Hematopoietic multipotent progenitor cell treated with erythropoietin and hydrocortisone succinate and interleukin-3 and kit ligand, for 17 days (in vitro differentiated cells): Measurements from ENCODE around the gene TMEM150B.

Experiments
- DNase-seq: peaks from one replicate; pipeline ENCODE4 v3.0.0-alpha.2; 2015; ENCODE audit warnings: low spot score

TMEM150B gene

GRCh38 chr19:55305983-55306562 is 19.1 kb downstream of the TMEM150B start:
- DNase-seq = no peak

GRCh38 chr19:55305491-55305890 is 19.6 kb downstream of the TMEM150B start:
- DNase-seq = peak; percentile 47

- no peak for DNase-seq
Observed at GRCh38 chr19:55304980-55305379, 20.2 kb downstream of the TMEM150B start.

GRCh38 chr19:55304279-55304978 is 20.7 kb downstream of the TMEM150B start:
- peak; percentile 44 for DNase-seq

- no peak for DNase-seq
Observed at GRCh38 chr19:55303477-55303876, 21.7 kb downstream of the TMEM150B start.

GRCh38 chr19:55302318-55302703 is 22.8 kb downstream of the TMEM150B start:
- DNase-seq = no peak

GRCh38 chr19:55301459-55302317 is 23.5 kb downstream of the TMEM150B start:
- peak; percentile 90 for DNase-seq

GRCh38 chr19:55300886-55301458 is 24.2 kb downstream of the TMEM150B start:
- DNase-seq = no peak

GRCh38 chr19:55299991-55300390 is 25.1 kb downstream of the TMEM150B start:
- DNase-seq = no peak

- DNase-seq = no peak
Observed at GRCh38 chr19:55297267-55297666, 27.9 kb downstream of the TMEM150B start.

- DNase-seq = no peak
Observed at GRCh38 chr19:55289117-55289796, 35.9 kb downstream of the TMEM150B start.

- DNase-seq = no peak
Observed at GRCh38 chr19:55287361-55288079, 37.6 kb downstream of the TMEM150B start.

GRCh38 chr19:55285229-55285890 is 39.8 kb downstream of the TMEM150B start:
- no peak for DNase-seq

GRCh38 chr19:55284405-55285058 is 40.6 kb downstream of the TMEM150B start:
- DNase-seq = no peak

- no peak for DNase-seq
Observed at GRCh38 chr19:55283548-55284377, 41.4 kb downstream of the TMEM150B start, which contains the start of gene BRSK1. BRSK1 (plus strand) TSS chr19:55283997; CDS start chr19:55284443, 446 bp downstream.

GRCh38 chr19:55279770-55280643 is 45.1 kb downstream of the TMEM150B start, which contains the start of gene HSPBP1:
HSPBP1 (minus strand) TSS chr19:55280110; CDS start chr19:55279608, 502 bp downstream.
- peak; percentile 91 for DNase-seq

GRCh38 chr19:55279340-55279739 is 45.8 kb downstream of the TMEM150B start:
- DNase-seq = no peak
